H54 (cell line): ENCODE measurements around the gene PRR36.
"Not testable (repeated sequence)": the region's sequence is repeated elsewhere in the genome, so short reads cannot be mapped to it uniquely, and the experiment has no call there.

ENCODE experiments used
- DNase-seq: peaks from one replicate; pipeline ENCODE4 v3.0.0; 2011; ENCODE audit warnings: low spot score, mixed read lengths; ENCODE audit not compliant: insufficient read length
- FAIRE-seq: peaks from 3 replicates; lab custom pipeline; 2011; peaks lifted over from hg19 to GRCh38; lab: Jason Lieb, UNC
- POLR2A ChIP-seq: IDR thresholded peaks from 2 replicates; pipeline ENCODE4 v1.6.1; 2011; ENCODE audit warnings: low read depth, mild to moderate bottlenecking, low read length

The PRR36 gene

GRCh38 chr19:7868326-7868670 lies 5.9 kb downstream of the PRR36 start:
- DNase-seq (no peak), FAIRE-seq (no peak)
- no peak for TF ChIP-seq POLR2A

- DNase-seq (no peak), FAIRE-seq (no peak)
- TF ChIP-seq POLR2A: no peak
Measured at GRCh38 chr19:7867092-7867844, 6.9 kb downstream of the PRR36 start.

GRCh38 chr19:7866399-7867091 lies 7.6 kb downstream of the PRR36 start:
- TF ChIP-seq POLR2A: no peak
- FAIRE-seq (no peak), DNase-seq (no peak)

- no peak for DNase-seq
- FAIRE-seq: no peak
- TF ChIP-seq POLR2A: no peak
Measured at GRCh38 chr19:7865262-7865911, 8.8 kb downstream of the PRR36 start.

- FAIRE-seq: no peak
- TF ChIP-seq POLR2A: no peak
- no peak for DNase-seq
Measured at GRCh38 chr19:7864690-7865074, 9.5 kb downstream of the PRR36 start.

- TF ChIP-seq POLR2A: no peak
- FAIRE-seq: no peak
- DNase-seq: no peak
Measured at GRCh38 chr19:7863971-7864689, 10.1 kb downstream of the PRR36 start.

- FAIRE-seq: no peak
- TF ChIP-seq POLR2A: no peak
- DNase-seq: no peak
Measured at GRCh38 chr19:7863157-7863970, 10.8 kb downstream of the PRR36 start.

- no peak for FAIRE-seq
Measured at GRCh38 chr19:7862413-7862951, 11.7 kb downstream of the PRR36 start.

GRCh38 chr19:7861619-7862412 lies 12.4 kb downstream of the PRR36 start:
- no peak for TF ChIP-seq POLR2A
- FAIRE-seq (no peak), DNase-seq (no peak)

More at GRCh38 chr19:7862413-7862951, 11.7 kb downstream of the PRR36 start:
- no peak for TF ChIP-seq POLR2A
- DNase-seq: no peak

- DNase-seq (no peak), FAIRE-seq (no peak)
- TF ChIP-seq POLR2A: no peak
Measured at GRCh38 chr19:7860714-7861618, 13.2 kb downstream of the PRR36 start.

GRCh38 chr19:7859831-7860713 lies 14.1 kb downstream of the PRR36 start:
- TF ChIP-seq POLR2A: no peak
- FAIRE-seq (no peak), DNase-seq (no peak)

GRCh38 chr19:7859087-7859486 lies 15.1 kb downstream of the PRR36 start:
- not testable (repeated sequence) for DNase-seq

More at GRCh38 chr19:7859087-7859486, 15.1 kb downstream of the PRR36 start:
- not testable (repeated sequence) for FAIRE-seq
